ENCODE data around the gene DGKI. TPM values are rescaled to one million over a fixed set of nuclear protein-coding genes. Genes with fewer than 3 reads are reported as not detected.

Gene DGKI
- total RNA-seq, 1 experiment from 2014 or later, result 0.15 TPM

DNA sequence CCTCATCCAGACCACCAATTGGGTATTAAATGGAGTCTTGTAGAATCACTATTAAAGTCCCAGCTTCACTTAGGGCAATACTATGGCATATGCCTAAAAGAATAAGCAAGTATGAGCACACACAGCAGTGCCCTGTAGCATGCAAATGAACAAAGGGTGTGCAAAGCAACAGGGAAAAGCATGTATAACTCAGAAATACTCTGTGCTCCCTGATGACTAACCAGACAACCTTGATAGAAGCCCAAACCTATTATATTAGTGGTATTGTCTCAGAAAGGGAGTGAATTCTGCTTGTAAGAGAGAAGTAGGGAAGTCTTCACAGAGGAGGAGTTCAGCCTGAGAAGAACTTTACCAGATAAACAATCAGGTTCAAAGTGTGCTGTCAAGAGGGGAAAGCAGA lies 131.2 kb downstream of the DGKI start:
- no peak overlapping the region for H3K4me3 ChIP-seq (replicated peaks in 1 of 2; ENCODE audit: low read depth in 1 of 2, low read length in 2 of 2)
- ATAC-seq (no peak), DNase-seq (ENCODE audit: low read depth, low spot score) (no peak)
- TF ChIP-seq SIN3A (IDR thresholded peaks at IDR 0.05; ENCODE audit: low read depth), result no peak
- no peak for TF ChIP-seq FOSL1 (IDR thresholded peaks at IDR 0.05; ENCODE audit: low read depth)
- TF ChIP-seq, protein P1, sequence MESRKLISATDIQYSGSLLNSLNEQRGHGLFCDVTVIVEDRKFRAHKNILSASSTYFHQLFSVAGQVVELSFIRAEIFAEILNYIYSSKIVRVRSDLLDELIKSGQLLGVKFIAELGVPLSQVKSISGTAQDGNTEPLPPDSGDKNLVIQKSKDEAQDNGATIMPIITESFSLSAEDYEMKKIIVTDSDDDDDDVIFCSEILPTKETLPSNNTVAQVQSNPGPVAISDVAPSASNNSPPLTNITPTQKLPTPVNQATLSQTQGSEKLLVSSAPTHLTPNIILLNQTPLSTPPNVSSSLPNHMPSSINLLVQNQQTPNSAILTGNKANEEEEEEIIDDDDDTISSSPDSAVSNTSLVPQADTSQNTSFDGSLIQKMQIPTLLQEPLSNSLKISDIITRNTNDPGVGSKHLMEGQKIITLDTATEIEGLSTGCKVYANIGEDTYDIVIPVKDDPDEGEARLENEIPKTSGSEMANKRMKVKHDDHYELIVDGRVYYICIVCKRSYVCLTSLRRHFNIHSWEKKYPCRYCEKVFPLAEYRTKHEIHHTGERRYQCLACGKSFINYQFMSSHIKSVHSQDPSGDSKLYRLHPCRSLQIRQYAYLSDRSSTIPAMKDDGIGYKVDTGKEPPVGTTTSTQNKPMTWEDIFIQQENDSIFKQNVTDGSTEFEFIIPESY (IDR thresholded peaks at IDR 0.05; ENCODE audit: extremely low read depth, insufficient replicate concordance, low read length), result no peak
- no peak for TF ChIP-seq RAD21 (IDR thresholded peaks at IDR 0.05; ENCODE audit: low read depth)
- no peak for TF ChIP-seq SP1 (IDR thresholded peaks at IDR 0.05; ENCODE audit: low read depth)
- TF ChIP-seq ELF1 (IDR thresholded peaks at IDR 0.05; ENCODE audit: borderline replicate concordance, low read depth), result no peak
- RAD21 ChIA-PET (ENCODE audit: low non-redundant PET in 1 of 2, low total read pairs in 2 of 2, uncharacterized antibody in 2 of 2, unreplicated experiment in 2 of 2), result no interaction called here
- no peak overlapping the region for H2AFZ ChIP-seq (ENCODE audit: low read depth, low read length, poor library complexity, severe bottlenecking)
- no TSS peak for BruUV-seq (replicated peaks)
- no peaks in the 10 kb centered on the region for H3K9me3 ChIP-seq (ENCODE audit: control insufficient read depth in 1 of 2, insufficient read depth in 1 of 2, low read depth in 1 of 2, low read length in 2 of 2)
- H3K27ac ChIP-seq (ENCODE audit: low read depth, low read length), result no peak overlapping the region
- H3K4me2 ChIP-seq (ENCODE audit: low read length), result no peak overlapping the region
- H4K20me1 ChIP-seq (ENCODE audit: insufficient read depth), result no peaks in the 10 kb centered on the region
- no peaks in the 10 kb centered on the region for H3K79me2 ChIP-seq (ENCODE audit: insufficient read depth, low read length)
- CTCF ChIA-PET, result no interaction called here
- H3K9ac ChIP-seq (ENCODE audit: low read length), result no peak overlapping the region
- H3K36me3 ChIP-seq (ENCODE audit: control insufficient read depth in 1 of 2, insufficient read depth in 2 of 2, low read length in 2 of 2), result no peaks in the 10 kb centered on the region
- intact Hi-C loops (cut with micrococcal nuclease), result no loop called here
- no peaks in the 10 kb centered on the region for H3K4me1 ChIP-seq (ENCODE audit: control insufficient read depth in 1 of 2, insufficient read depth in 2 of 2, low read length in 2 of 2)
- POLR2A ChIA-PET, result no interaction called here
- peaks cover 20% of the 10 kb centered on the region; the same call in 1 of the 2 replicates for H3K27me3 ChIP-seq (ENCODE audit: insufficient read depth, low read length)
- no peaks in the 10 kb centered on the region for H3K9me2 ChIP-seq (ENCODE audit: insufficient read depth)

DNA sequence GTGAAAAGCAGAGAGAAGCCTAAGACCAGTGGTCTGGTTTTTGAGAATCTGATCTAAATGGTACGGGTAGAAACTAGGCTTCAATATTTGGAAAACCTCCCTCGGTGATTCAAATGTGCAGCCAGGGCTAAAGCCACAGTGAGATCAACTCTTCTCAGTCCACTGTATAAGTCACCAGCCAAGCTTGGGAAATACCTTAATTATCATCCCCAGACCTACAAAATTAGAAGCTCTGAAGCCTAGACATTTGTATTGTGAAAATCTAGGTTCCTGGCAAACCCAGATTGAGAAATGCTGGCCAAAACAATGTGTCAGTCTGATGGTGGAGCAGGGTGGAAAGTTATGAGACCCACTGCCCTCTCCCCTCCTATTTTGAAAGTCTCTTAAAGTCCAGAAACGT lies 131.7 kb downstream of the DGKI start:
- peaks cover 22% of the 10 kb centered on the region; the same call in 1 of the 2 replicates for H3K27me3 ChIP-seq (ENCODE audit: insufficient read depth, low read length)
- H4K20me1 ChIP-seq (ENCODE audit: insufficient read depth), result no peaks in the 10 kb centered on the region
- ChIA-PET RAD21 (ENCODE audit: low non-redundant PET in 1 of 2, low total read pairs in 2 of 2, uncharacterized antibody in 2 of 2, unreplicated experiment in 2 of 2) (no interaction called here), CTCF (no interaction called here), POLR2A (no interaction called here)
- no peak overlapping the region for H3K27ac ChIP-seq (ENCODE audit: low read depth, low read length)
- no peak for DNase-seq (ENCODE audit: low read depth, low spot score)
- no peaks in the 10 kb centered on the region for H3K9me2 ChIP-seq (ENCODE audit: insufficient read depth)
- H3K79me2 ChIP-seq (ENCODE audit: insufficient read depth, low read length), result no peaks in the 10 kb centered on the region
- no peak overlapping the region for H3K4me3 ChIP-seq (replicated peaks in 1 of 2; ENCODE audit: low read depth in 1 of 2, low read length in 2 of 2)
- no peak overlapping the region for H3K4me2 ChIP-seq (ENCODE audit: low read length)
- no peaks in the 10 kb centered on the region for H3K36me3 ChIP-seq (ENCODE audit: control insufficient read depth in 1 of 2, insufficient read depth in 2 of 2, low read length in 2 of 2)
- H3K9ac ChIP-seq (ENCODE audit: low read length), result no peak overlapping the region
- BruUV-seq (replicated peaks), result no TSS peak
- intact Hi-C loops (cut with micrococcal nuclease), result no loop called here
- H3K4me1 ChIP-seq (ENCODE audit: control insufficient read depth in 1 of 2, insufficient read depth in 2 of 2, low read length in 2 of 2), result no peaks in the 10 kb centered on the region
- no peak overlapping the region for H2AFZ ChIP-seq (ENCODE audit: low read depth, low read length, poor library complexity, severe bottlenecking)
- H3K9me3 ChIP-seq (ENCODE audit: control insufficient read depth in 1 of 2, insufficient read depth in 1 of 2, low read depth in 1 of 2, low read length in 2 of 2), result no peaks in the 10 kb centered on the region
- ATAC-seq, result no peak
- TF ChIP-seq SIN3A (IDR thresholded peaks at IDR 0.05; ENCODE audit: low read depth) (no peak), ZNF274 (IDR thresholded peaks at IDR 0.05; ENCODE audit: low read depth, low read length) (no peak), RAD21 (IDR thresholded peaks at IDR 0.05; ENCODE audit: low read depth) (no peak), REST (IDR thresholded peaks at IDR 0.05; ENCODE audit: low read depth) (no peak), EZH2phosphoT487 (IDR thresholded peaks at IDR 0.05; ENCODE audit: borderline replicate concordance) (no peak), SP1 (IDR thresholded peaks at IDR 0.05; ENCODE audit: low read depth) (no peak), CBX3 (IDR thresholded peaks at IDR 0.05; ENCODE audit: low read depth) (no peak)
- TF ChIP-seq, protein P2, sequence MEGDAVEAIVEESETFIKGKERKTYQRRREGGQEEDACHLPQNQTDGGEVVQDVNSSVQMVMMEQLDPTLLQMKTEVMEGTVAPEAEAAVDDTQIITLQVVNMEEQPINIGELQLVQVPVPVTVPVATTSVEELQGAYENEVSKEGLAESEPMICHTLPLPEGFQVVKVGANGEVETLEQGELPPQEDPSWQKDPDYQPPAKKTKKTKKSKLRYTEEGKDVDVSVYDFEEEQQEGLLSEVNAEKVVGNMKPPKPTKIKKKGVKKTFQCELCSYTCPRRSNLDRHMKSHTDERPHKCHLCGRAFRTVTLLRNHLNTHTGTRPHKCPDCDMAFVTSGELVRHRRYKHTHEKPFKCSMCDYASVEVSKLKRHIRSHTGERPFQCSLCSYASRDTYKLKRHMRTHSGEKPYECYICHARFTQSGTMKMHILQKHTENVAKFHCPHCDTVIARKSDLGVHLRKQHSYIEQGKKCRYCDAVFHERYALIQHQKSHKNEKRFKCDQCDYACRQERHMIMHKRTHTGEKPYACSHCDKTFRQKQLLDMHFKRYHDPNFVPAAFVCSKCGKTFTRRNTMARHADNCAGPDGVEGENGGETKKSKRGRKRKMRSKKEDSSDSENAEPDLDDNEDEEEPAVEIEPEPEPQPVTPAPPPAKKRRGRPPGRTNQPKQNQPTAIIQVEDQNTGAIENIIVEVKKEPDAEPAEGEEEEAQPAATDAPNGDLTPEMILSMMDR (IDR thresholded peaks at IDR 0.05 in 2 of 3, conservative IDR thresholded peaks at IDR 0.05 in 1 of 3; ENCODE audit: borderline replicate concordance in 1 of 3, insufficient read depth in 1 of 3, low read depth in 2 of 3, low read length in 2 of 3), result no peak
- TF ChIP-seq, protein P3, sequence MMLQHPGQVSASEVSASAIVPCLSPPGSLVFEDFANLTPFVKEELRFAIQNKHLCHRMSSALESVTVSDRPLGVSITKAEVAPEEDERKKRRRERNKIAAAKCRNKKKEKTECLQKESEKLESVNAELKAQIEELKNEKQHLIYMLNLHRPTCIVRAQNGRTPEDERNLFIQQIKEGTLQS (IDR thresholded peaks at IDR 0.05), result no peak

Data from HCT116 (cell line).